ENCODE results near the gene ANKRD9. TPM values are rescaled to one million over a fixed set of nuclear protein-coding genes. Genes with fewer than 3 reads are reported as not detected.

Gene ANKRD9
- total and polyA plus RNA-seq, 2 experiments from 2014 or later: 17.3 to 95.9 TPM

- H3K79me2 ChIP-seq (replicated peaks; ENCODE audit: insufficient read depth): no peaks in the 10 kb centered on the region
- peaks cover 11% of the 10 kb centered on the region; the same call in 2 of the 3 replicates for H3K36me3 Mint-ChIP-seq (ENCODE audit: low read depth)
- no peak overlapping the region for H3K27ac ChIP-seq (ENCODE audit: low read depth)
- H3K27me3 Mint-ChIP-seq (ENCODE audit: insufficient read depth, low read depth, poor library complexity): peaks cover 5% of the 10 kb centered on the region
- TF ChIP-seq, protein P1, sequence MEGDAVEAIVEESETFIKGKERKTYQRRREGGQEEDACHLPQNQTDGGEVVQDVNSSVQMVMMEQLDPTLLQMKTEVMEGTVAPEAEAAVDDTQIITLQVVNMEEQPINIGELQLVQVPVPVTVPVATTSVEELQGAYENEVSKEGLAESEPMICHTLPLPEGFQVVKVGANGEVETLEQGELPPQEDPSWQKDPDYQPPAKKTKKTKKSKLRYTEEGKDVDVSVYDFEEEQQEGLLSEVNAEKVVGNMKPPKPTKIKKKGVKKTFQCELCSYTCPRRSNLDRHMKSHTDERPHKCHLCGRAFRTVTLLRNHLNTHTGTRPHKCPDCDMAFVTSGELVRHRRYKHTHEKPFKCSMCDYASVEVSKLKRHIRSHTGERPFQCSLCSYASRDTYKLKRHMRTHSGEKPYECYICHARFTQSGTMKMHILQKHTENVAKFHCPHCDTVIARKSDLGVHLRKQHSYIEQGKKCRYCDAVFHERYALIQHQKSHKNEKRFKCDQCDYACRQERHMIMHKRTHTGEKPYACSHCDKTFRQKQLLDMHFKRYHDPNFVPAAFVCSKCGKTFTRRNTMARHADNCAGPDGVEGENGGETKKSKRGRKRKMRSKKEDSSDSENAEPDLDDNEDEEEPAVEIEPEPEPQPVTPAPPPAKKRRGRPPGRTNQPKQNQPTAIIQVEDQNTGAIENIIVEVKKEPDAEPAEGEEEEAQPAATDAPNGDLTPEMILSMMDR (conservative IDR thresholded peaks at IDR 0.05; ENCODE audit: low read depth in 2 of 2): peak; percentile 62 to 65
- TF ChIP-seq POLR2AphosphoS5 (IDR thresholded peaks at IDR 0.05; ENCODE audit: low read depth) (no peak), ZNF331 (CRISPR knock-in tag; IDR thresholded peaks at IDR 0.05; ENCODE audit: low read depth) (no peak)
- DNase-seq (ENCODE audit: low spot score) (peak; percentile 56), ATAC-seq (peak; percentile 48)
- H3K4me1 ChIP-seq (ENCODE audit: insufficient read depth): no peaks in the 10 kb centered on the region
- 0 out of 2 replicates have a peak, but pooled peaks cover 2% of the 10 kb centered on the region for H3K36me3 ChIP-seq (ENCODE audit: insufficient read depth)
- H3K9me3 Mint-ChIP-seq: no peaks in the 10 kb centered on the region; the same call in 2 of the 3 replicates
- H3K4me3 Mint-ChIP-seq: no peak overlapping the region; the same call in 2 of the 3 replicates
- H3K27me3 ChIP-seq (ENCODE audit: insufficient read depth): no peaks in the 10 kb centered on the region
- no peak overlapping the region for H3K4me2 ChIP-seq
- H2AFZ ChIP-seq: no peak overlapping the region
- H3K4me1 Mint-ChIP-seq: no peaks in the 10 kb centered on the region; the same call in 2 of the 3 replicates
- H3F3A ChIP-seq (replicated peaks; ENCODE audit: low read depth): peaks cover 10% of the 10 kb centered on the region
- no peak overlapping the region for H3K27ac Mint-ChIP-seq
- H3K4me3 ChIP-seq: no peak overlapping the region
- peaks cover 4% of the 10 kb centered on the region; the same call in 1 of the 2 replicates for H4K20me1 ChIP-seq (replicated peaks; ENCODE audit: insufficient read depth)
- no peaks in the 10 kb centered on the region for H3K9me2 ChIP-seq (ENCODE audit: insufficient read depth)
Observed at GRCh38 chr14:102501751-102502315, 7.7 kb downstream of the ANKRD9 start.

GRCh38 chr14:102500713-102501112 is 8.9 kb downstream of the ANKRD9 start:
- H3K36me3 ChIP-seq (ENCODE audit: insufficient read depth): 0 out of 2 replicates have a peak, but pooled peaks cover 2% of the 10 kb centered on the region
- peaks cover 4% of the 10 kb centered on the region; the same call in 1 of the 2 replicates for H4K20me1 ChIP-seq (replicated peaks; ENCODE audit: insufficient read depth)
- no peak overlapping the region for H3K27ac Mint-ChIP-seq
- ATAC-seq: no peak
- no peaks in the 10 kb centered on the region; the same call in 2 of the 3 replicates for H3K4me1 Mint-ChIP-seq
- H3F3A ChIP-seq (replicated peaks; ENCODE audit: low read depth): peaks cover 10% of the 10 kb centered on the region
- H3K27me3 Mint-ChIP-seq (ENCODE audit: insufficient read depth, low read depth, poor library complexity): peaks cover 9% of the 10 kb centered on the region
- no peak overlapping the region for H3K27ac ChIP-seq (ENCODE audit: low read depth)
- peaks cover 8% of the 10 kb centered on the region; the same call in 1 of the 3 replicates for H3K36me3 Mint-ChIP-seq (ENCODE audit: low read depth)
- no peak for DNase-seq (ENCODE audit: low spot score)
- no peak overlapping the region for H3K4me3 ChIP-seq
- H2AFZ ChIP-seq: no peak overlapping the region
- H3K79me2 ChIP-seq (replicated peaks; ENCODE audit: insufficient read depth): no peaks in the 10 kb centered on the region
- H3K9me3 Mint-ChIP-seq: no peaks in the 10 kb centered on the region; the same call in 2 of the 3 replicates
- H3K4me3 Mint-ChIP-seq: no peak overlapping the region
- H3K27me3 ChIP-seq (ENCODE audit: insufficient read depth): no peaks in the 10 kb centered on the region
- H3K4me1 ChIP-seq (ENCODE audit: insufficient read depth): no peaks in the 10 kb centered on the region
- H3K4me2 ChIP-seq: no peak overlapping the region
- H3K9me2 ChIP-seq (ENCODE audit: insufficient read depth): no peaks in the 10 kb centered on the region
- no peak for TF ChIP-seq POLR2AphosphoS5 (IDR thresholded peaks at IDR 0.05; ENCODE audit: low read depth)
- TF ChIP-seq EZH2phosphoT487 (IDR thresholded peaks at IDR 0.05; ENCODE audit: unreplicated experiment): no peak
- no peak for TF ChIP-seq STAT1 (IDR thresholded peaks at IDR 0.05; ENCODE audit: unreplicated experiment)
- no peak for TF ChIP-seq ZNF114 (CRISPR knock-in tag; IDR thresholded peaks at IDR 0.05)
- TF ChIP-seq, protein P2, sequence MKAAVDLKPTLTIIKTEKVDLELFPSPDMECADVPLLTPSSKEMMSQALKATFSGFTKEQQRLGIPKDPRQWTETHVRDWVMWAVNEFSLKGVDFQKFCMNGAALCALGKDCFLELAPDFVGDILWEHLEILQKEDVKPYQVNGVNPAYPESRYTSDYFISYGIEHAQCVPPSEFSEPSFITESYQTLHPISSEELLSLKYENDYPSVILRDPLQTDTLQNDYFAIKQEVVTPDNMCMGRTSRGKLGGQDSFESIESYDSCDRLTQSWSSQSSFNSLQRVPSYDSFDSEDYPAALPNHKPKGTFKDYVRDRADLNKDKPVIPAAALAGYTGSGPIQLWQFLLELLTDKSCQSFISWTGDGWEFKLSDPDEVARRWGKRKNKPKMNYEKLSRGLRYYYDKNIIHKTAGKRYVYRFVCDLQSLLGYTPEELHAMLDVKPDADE (IDR thresholded peaks at IDR 0.05): no peak
- TF ChIP-seq, protein P1 (conservative IDR thresholded peaks at IDR 0.05; ENCODE audit: low read depth in 2 of 2): no peak
- TF ChIP-seq, protein P3, sequence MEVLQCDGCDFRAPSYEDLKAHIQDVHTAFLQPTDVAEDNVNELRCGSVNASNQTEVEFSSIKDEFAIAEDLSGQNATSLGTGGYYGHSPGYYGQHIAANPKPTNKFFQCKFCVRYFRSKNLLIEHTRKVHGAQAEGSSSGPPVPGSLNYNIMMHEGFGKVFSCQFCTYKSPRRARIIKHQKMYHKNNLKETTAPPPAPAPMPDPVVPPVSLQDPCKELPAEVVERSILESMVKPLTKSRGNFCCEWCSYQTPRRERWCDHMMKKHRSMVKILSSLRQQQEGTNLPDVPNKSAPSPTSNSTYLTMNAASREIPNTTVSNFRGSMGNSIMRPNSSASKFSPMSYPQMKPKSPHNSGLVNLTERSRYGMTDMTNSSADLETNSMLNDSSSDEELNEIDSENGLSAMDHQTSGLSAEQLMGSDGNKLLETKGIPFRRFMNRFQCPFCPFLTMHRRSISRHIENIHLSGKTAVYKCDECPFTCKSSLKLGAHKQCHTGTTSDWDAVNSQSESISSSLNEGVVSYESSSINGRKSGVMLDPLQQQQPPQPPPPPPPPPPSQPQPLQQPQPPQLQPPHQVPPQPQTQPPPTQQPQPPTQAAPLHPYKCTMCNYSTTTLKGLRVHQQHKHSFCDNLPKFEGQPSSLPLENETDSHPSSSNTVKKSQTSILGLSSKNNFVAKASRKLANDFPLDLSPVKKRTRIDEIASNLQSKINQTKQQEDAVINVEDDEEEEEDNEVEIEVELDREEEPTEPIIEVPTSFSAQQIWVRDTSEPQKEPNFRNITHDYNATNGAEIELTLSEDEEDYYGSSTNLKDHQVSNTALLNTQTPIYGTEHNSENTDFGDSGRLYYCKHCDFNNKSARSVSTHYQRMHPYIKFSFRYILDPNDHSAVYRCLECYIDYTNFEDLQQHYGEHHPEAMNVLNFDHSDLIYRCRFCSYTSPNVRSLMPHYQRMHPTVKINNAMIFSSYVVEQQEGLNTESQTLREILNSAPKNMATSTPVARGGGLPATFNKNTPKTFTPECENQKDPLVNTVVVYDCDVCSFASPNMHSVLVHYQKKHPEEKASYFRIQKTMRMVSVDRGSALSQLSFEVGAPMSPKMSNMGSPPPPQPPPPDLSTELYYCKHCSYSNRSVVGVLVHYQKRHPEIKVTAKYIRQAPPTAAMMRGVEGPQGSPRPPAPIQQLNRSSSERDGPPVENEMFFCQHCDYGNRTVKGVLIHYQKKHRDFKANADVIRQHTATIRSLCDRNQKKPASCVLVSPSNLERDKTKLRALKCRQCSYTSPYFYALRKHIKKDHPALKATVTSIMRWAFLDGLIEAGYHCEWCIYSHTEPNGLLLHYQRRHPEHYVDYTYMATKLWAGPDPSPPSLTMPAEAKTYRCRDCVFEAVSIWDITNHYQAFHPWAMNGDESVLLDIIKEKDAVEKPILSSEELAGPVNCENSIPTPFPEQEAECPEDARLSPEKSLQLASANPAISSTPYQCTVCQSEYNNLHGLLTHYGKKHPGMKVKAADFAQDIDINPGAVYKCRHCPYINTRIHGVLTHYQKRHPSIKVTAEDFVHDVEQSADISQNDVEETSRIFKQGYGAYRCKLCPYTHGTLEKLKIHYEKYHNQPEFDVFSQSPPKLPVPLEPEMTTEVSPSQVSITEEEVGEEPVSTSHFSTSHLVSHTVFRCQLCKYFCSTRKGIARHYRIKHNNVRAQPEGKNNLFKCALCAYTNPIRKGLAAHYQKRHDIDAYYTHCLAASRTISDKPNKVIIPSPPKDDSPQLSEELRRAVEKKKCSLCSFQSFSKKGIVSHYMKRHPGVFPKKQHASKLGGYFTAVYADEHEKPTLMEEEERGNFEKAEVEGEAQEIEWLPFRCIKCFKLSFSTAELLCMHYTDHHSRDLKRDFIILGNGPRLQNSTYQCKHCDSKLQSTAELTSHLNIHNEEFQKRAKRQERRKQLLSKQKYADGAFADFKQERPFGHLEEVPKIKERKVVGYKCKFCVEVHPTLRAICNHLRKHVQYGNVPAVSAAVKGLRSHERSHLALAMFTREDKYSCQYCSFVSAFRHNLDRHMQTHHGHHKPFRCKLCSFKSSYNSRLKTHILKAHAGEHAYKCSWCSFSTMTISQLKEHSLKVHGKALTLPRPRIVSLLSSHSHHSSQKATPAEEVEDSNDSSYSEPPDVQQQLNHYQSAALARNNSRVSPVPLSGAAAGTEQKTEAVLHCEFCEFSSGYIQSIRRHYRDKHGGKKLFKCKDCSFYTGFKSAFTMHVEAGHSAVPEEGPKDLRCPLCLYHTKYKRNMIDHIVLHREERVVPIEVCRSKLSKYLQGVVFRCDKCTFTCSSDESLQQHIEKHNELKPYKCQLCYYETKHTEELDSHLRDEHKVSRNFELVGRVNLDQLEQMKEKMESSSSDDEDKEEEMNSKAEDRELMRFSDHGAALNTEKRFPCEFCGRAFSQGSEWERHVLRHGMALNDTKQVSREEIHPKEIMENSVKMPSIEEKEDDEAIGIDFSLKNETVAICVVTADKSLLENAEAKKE (CRISPR knock-in tag; IDR thresholded peaks at IDR 0.05): no peak
- no peak for TF ChIP-seq EZH2 (IDR thresholded peaks at IDR 0.05; ENCODE audit: low read depth, unreplicated experiment)

Measured in GM23338 (cell line).